Cardiac septum (tissue), 1 donor: ENCODE data around the gene HLA-DRB1. TPM values are rescaled to one million over a fixed set of nuclear protein-coding genes. Genes with fewer than 3 reads are reported as not detected.
"Not testable (repeated sequence)": the region's sequence is repeated elsewhere in the genome, so short reads cannot be mapped to it uniquely, and the experiment has no call there.

Experiments used
- DNase-seq: peaks from one replicate; pipeline ENCODE4 v3.0.0-alpha.2; 2020; ENCODE audit warnings: low spot score
- intact Hi-C: fragments of 100-400 bp; cut with DNase I; formaldehyde crosslinking; loops from one replicate; pipeline ENCODE4 v1.14.0; 2022
- total RNA-seq: library from RNA; stranded (reverse); fragmentation: NEBNext Ultra II Directional; extraction: Animal tissue kit (Norgen Biotek cat#: 25700); gene quantifications from one replicate; pipeline ENCODE4 v1.2.1, GENCODE V29; 2021
- donor health status: DM: no; HTN: no; CAD: no.

Gene HLA-DRB1
- total RNA-seq, 1 donor from 2014 or later: 27.6 TPM

- intact Hi-C loops: no loop called here
- no peak for DNase-seq
Observed at GRCh38 chr6:32568561-32568960, 21.1 kb downstream of the HLA-DRB1 start.

GRCh38 chr6:32566957-32567356 is 22.7 kb downstream of the HLA-DRB1 start:
- no peak for DNase-seq
- intact Hi-C loops: no loop called here

GRCh38 chr6:32565511-32565910 is 24.1 kb downstream of the HLA-DRB1 start:
- intact Hi-C loops: no loop called here
- no peak for DNase-seq

- intact Hi-C loops: no loop called here
- DNase-seq: no peak
Observed at GRCh38 chr6:32562940-32563339, 26.7 kb downstream of the HLA-DRB1 start.

GRCh38 chr6:32559747-32560146 is 29.9 kb downstream of the HLA-DRB1 start:
- intact Hi-C loops: no loop called here
- DNase-seq: no peak

GRCh38 chr6:32558426-32559057 is 31.1 kb downstream of the HLA-DRB1 start:
- intact Hi-C loops: no loop called here

GRCh38 chr6:32554116-32554965 is 35.3 kb downstream of the HLA-DRB1 start:
- no peak for DNase-seq
- intact Hi-C loops: no loop called here

More at GRCh38 chr6:32558426-32559057, 31.1 kb downstream of the HLA-DRB1 start:
- no peak for DNase-seq

- intact Hi-C loops: no loop called here
- DNase-seq: no peak
Observed at GRCh38 chr6:32553037-32553742, 36.5 kb downstream of the HLA-DRB1 start.

GRCh38 chr6:32551410-32551809 is 38.2 kb downstream of the HLA-DRB1 start:
- intact Hi-C loops: no loop called here

GRCh38 chr6:32539839-32540238 is 49.8 kb downstream of the HLA-DRB1 start:
- no peak for DNase-seq
- intact Hi-C loops: no loop called here

More at GRCh38 chr6:32551410-32551809, 38.2 kb downstream of the HLA-DRB1 start:
- DNase-seq: no peak

GRCh38 chr6:32530431-32530793 is 59.2 kb downstream of the HLA-DRB1 start:
- intact Hi-C loops, DNase-seq: not testable (repeated sequence)

- intact Hi-C loops: no loop called here
- DNase-seq: no peak
Observed at GRCh38 chr6:32529697-32530430, 59.8 kb downstream of the HLA-DRB1 start, which contains the start of gene HLA-DRB5. Gene HLA-DRB5 (minus strand): TSS chr6:32530287. CDS start chr6:32530224, 63 bp downstream.

Other genes with a start within 250 kb of the HLA-DRB1 start
- not detected for gene TSBP1, start 217.9 kb downstream of the HLA-DRB1 start, total RNA-seq
- not detected for gene BTNL2, start 182.7 kb downstream of the HLA-DRB1 start, total RNA-seq
- gene HLA-DRA, start 150.0 kb downstream of the HLA-DRB1 start, total RNA-seq: 94.0 TPM
- gene HLA-DRB5, start 59.6 kb downstream of the HLA-DRB1 start, total RNA-seq: 14.0 TPM
- gene HLA-DQA1, start 47.6 kb upstream of the HLA-DRB1 start, total RNA-seq: 5.2 TPM
- 3.7 TPM for gene HLA-DQB1, start 76.8 kb upstream of the HLA-DRB1 start, total RNA-seq
- 2.8 TPM for gene HLA-DQA2, start 151.5 kb upstream of the HLA-DRB1 start, total RNA-seq
- 2.9 TPM for gene HLA-DQB2, start 173.7 kb upstream of the HLA-DRB1 start, total RNA-seq
- 0.35 TPM for gene HLA-DOB, start 227.2 kb upstream of the HLA-DRB1 start, total RNA-seq
- gene TAP2, start 248.9 kb upstream of the HLA-DRB1 start, total RNA-seq: 12.7 TPM